GM12865 (cell line): ENCODE measurements around the gene ATP1A1.

Experiments
- DNase-seq: peaks from one replicate; pipeline ENCODE4 v3.0.0; 2010; ENCODE audit warnings: low read depth
- H3K4me3 ChIP-seq: 2 replicates; pipeline ENCODE4 v1.5.1; 2011; ENCODE audit warnings: mild to moderate bottlenecking, low read depth, low read length, control low read depth
- TF ChIP-seq, protein P1 (sequence below): IDR thresholded peaks from 2 replicates; pipeline ENCODE4 v1.5.1; 2011; ENCODE audit warnings: low read length, control low read depth, low read depth, inconsistent platforms; ENCODE audit not compliant: insufficient read depth; ENCODE audit errors: missing control alignments

The ATP1A1 gene

DNA sequence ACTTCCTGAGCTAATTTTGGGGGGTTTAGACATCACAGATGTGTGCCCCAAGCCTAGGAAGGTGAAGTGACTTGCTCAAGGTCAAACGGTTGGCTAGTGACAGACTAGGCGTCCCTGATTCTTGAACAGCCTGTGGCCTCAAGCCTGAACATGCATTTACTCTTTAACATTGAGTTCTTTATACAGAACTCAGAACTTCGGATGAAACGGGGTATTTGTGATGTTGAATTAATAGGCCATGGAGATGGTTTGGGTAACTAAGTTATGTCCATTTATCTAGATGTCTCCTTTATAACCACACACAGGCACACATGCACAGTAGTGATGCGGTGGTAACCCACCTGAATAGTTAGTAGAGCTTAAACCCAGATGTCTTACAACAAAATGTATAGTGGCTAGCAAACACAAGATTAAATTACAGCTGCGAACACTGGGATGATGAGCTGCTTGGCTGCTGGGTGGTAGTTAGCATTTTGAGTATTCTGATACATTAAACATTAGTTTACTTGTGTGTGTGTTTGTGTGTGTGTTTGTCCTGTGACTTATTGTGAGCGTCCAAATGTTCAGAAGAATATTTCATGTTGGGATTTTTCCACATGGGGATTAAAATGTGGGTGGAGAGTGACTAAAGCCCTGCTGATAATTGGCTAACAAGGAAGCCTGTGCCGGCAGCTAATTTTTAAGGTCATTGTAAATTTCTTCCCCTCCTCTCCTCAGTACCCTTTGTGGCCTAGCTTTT is 2.3 kb downstream of the ATP1A1 start:
- DNase-seq, result peak; percentile 32
- TF ChIP-seq, protein P1, sequence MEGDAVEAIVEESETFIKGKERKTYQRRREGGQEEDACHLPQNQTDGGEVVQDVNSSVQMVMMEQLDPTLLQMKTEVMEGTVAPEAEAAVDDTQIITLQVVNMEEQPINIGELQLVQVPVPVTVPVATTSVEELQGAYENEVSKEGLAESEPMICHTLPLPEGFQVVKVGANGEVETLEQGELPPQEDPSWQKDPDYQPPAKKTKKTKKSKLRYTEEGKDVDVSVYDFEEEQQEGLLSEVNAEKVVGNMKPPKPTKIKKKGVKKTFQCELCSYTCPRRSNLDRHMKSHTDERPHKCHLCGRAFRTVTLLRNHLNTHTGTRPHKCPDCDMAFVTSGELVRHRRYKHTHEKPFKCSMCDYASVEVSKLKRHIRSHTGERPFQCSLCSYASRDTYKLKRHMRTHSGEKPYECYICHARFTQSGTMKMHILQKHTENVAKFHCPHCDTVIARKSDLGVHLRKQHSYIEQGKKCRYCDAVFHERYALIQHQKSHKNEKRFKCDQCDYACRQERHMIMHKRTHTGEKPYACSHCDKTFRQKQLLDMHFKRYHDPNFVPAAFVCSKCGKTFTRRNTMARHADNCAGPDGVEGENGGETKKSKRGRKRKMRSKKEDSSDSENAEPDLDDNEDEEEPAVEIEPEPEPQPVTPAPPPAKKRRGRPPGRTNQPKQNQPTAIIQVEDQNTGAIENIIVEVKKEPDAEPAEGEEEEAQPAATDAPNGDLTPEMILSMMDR, result no peak
- peak overlapping the region; percentile 96 for H3K4me3 ChIP-seq

DNA sequence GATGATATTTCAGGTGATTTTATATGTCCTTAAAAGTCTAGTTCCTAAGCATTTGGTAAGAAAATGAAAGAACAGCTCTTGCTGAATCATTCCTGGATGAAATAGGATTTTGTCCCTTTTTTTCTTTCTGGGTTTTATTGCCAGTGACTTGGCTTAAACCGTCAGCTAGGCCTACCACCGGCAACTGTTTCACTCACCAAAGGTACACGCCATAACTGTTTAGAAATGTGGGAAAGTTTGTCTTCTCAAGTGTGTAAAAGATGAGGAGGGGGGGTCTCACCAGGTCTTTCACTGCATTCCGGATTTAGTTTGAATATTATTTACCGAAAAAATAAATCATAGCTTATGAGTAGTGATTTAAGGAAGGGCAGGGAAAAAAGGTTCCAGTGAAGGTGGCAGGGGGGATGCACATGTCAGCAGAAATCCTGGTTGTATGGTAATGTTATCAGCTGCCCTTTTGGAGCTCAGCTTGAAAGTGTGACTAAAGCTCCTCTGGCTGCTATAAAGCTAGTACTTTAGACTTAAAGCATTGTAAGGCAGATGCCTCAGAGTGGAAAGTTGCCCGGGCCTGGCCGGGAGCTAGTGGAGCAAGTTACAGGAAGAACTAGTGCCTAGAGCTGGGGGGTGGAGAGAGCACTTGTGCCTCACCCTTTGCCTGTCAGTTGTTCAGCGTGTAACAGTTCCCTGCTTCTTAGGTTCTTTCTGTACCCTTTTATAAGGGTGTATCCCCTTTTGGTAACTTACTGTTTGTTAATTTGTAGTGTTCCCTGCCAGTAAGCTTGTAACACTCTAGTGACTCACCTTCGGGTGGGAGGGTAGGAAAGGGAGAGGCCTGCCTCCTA is 3.1 kb downstream of the ATP1A1 start:
- TF ChIP-seq, protein P1, result no peak
- peak overlapping the region; percentile 96 for H3K4me3 ChIP-seq
- peak; percentile 69 for DNase-seq

- H3K4me3 ChIP-seq, result peak overlapping the region; percentile 96
- DNase-seq, result no peak
- TF ChIP-seq, protein P1, result no peak
These were observed 3.7 kb downstream of the ATP1A1 start for GRCh38 chr1:116376729-116377086.

- TF ChIP-seq, protein P1, result no peak
- H3K4me3 ChIP-seq, result peak overlapping the region; percentile 96
- DNase-seq, result peak; percentile 94
These were observed 4.8 kb downstream of the ATP1A1 start for GRCh38 chr1:116377541-116378529.

- TF ChIP-seq, protein P1, result no peak
- DNase-seq, result no peak
- peak overlapping the region; percentile 38 for H3K4me3 ChIP-seq
These were observed 6.1 kb downstream of the ATP1A1 start for GRCh38 chr1:116379057-116379630.
